Heart left ventricle (tissue), 16 donors: ENCODE results near the gene NEIL1. TPM values are rescaled to one million over a fixed set of nuclear protein-coding genes. Genes with fewer than 3 reads are reported as not detected.
"Not testable (repeated sequence)": the region's sequence is repeated elsewhere in the genome, so short reads cannot be mapped to it uniquely, and the experiment has no call there.

ENCODE experiments used
- ATAC-seq, 4 donors: fragments of 200-7000 bp; cut with Tn5 transposase; one replicate each; pipeline ENCODE4 v1.9.1; 2020 to 2022; ENCODE audit warnings: moderate library complexity in 4 of 4, mild to moderate bottlenecking in 3 of 4, moderate number of reproducible peaks in 1 of 4
- DNase-seq, 5 donors: peaks; one replicate each; pipeline ENCODE4 v3.0.0-alpha.2; 2020
- H3K27ac ChIP-seq, 12 donors: fragments of 200-600 bp; sonication (generic) in 4 of 12; one replicate each; pipeline versions ENCODE4 v1.5.0 to v1.8.0; 2016 to 2022; ENCODE audit warnings: mild to moderate bottlenecking in 2 of 12
- H3K27me3 ChIP-seq, 9 donors: fragments of 200-600 bp; sonication (generic) in 2 of 9; one replicate each; pipeline versions ENCODE4 v1.5.1 to v1.8.0; 2016 to 2022; ENCODE audit warnings: mild to moderate bottlenecking in 3 of 9
- H3K36me3 ChIP-seq, 9 donors: fragments of 200-600 bp; sonication (generic) in 2 of 9; one replicate each; pipeline versions ENCODE4 v1.5.0 to v1.8.0; 2018 to 2022; ENCODE audit warnings: mild to moderate bottlenecking in 2 of 9
- H3K4me1 ChIP-seq, 12 donors: fragments of 200-600 bp; sonication (generic) in 4 of 12; one replicate each; pipeline versions ENCODE4 v1.5.0 to v1.8.0; 2016 to 2022; ENCODE audit warnings: mild to moderate bottlenecking in 3 of 12
- H3K4me3 ChIP-seq, 12 donors: fragments of 200-600 bp; sonication (generic) in 4 of 12; one replicate each; pipeline versions ENCODE4 v1.5.0 to v1.8.0; 2017 to 2022; ENCODE audit warnings: mild to moderate bottlenecking in 9 of 12, moderate library complexity in 4 of 12
- H3K9me3 ChIP-seq, 12 donors: fragments of 200-600 bp; sonication (generic) in 4 of 12; one replicate each; pipeline versions ENCODE4 v1.5.0 to v1.8.0; 2016 to 2022; ENCODE audit warnings: mild to moderate bottlenecking in 1 of 12
- POLR2A ChIP-seq, 2 donors: fragments of 450-650 bp; IDR thresholded peaks; one replicate each; pipeline ENCODE4 v1.6.1; 2017; ENCODE audit warnings: antibody characterized with exemption in 2 of 2, mild to moderate bottlenecking in 2 of 2, moderate library complexity in 2 of 2
- WGBS, 4 donors: extraction: QIAGEN DNeasy Blood & Tissue Kit in 2 of 4; methylation state at CpG; one replicate each; pipeline versions ENCODE4 v1.1.5 to v1.1.7; 2013 to 2018; 5-methylcytosine and 5-hydroxymethylcytosine counted together
- intact Hi-C, 10 donors: fragments of 100-400 bp; cut with DNase I; formaldehyde crosslinking; loops; one replicate each; pipeline versions ENCODE4 v1.11.1 to v1.14.2; 2022
- polyA plus RNA-seq, 2 donors: library from polyadenylated mRNA; stranded (reverse); fragments of 200-250 nt; gene quantifications; one replicate each; pipeline ENCODE4 v1.2.3, GENCODE V29; 2013
- total RNA-seq, 9 donors: library from RNA; depleted of rRNA in 2 of 9; stranded (reverse); fragments of >200 nt in 2 of 9; fragmentation: NEBNext Ultra II Directional in 3 of 9; extraction: Animal tissue kit (Norgen Biotek cat#: 25700) in 3 of 9; gene quantifications; one replicate each; pipeline versions ENCODE4 v1.1.0 to v1.2.4, GENCODE V29; 2016 to 2023
- TF ChIP-seq, protein P1 (sequence below), 12 donors: fragments of 200-600 bp; sonication (generic) in 4 of 12; IDR thresholded peaks; one replicate each; pipeline versions ENCODE4 v1.5.0 to v1.8.0; 2018 to 2022; ENCODE audit warnings: antibody characterized with exemption in 12 of 12, mild to moderate bottlenecking in 5 of 12
- donor health status: ischemic (EF 13 %, LVEDD 7.1; RV severe dilation, severe dysfunction).
- donor health status: healthy with polysubstance abuse.
- donor health status: DM: no; HTN: yes; CAD: no.
- donor health status: DM: no; HTN: no; CAD: no.
- donor health status: ischemic (EF 25% LVEDD 6.9; RV normal size, moderate dysfunction).
- donor health status: ischemic (EF 25% LVEDD 5.7; RV mildly dilated, moderate dysfunction).
- donor health status: healthy.
- donor health status: DM: yes; HTN: yes; CAD: no.
- donor health status: ischemic (EF 35%, LVEDD 5.7; RV mildly dilated, moderate dysfunction).
- donor health status: nonischemic (EF 11% LVEDD 7.7; RV severe dilation, severe dysfunction).
- donor health status: DM: yes; HTN: yes; CAD: no.
- donor health status: PGD.
- donor health status: ischemic (EF 29% LVEDD 5.4; RV normal size, mild dysfunction).
- donor health status: nonischemic (EF 23%, LVEDD 6.1; RV moderate dilation, normal function).

The NEIL1 gene
- total and polyA plus RNA-seq, 11 donors = 3.8 to 15.3 (median 8.1) TPM

GRCh38 chr15:75302318-75302717, 44.5 kb upstream of the NEIL1 start:
- DNase-seq (no peak), ATAC-seq (no peak)
- Histone ChIP-seq H3K9me3 (no peaks in the 10 kb centered on the region), H3K36me3 (no peaks in the 10 kb centered on the region), H3K27me3 (peaks cover 0 to 28% (median 7%) of the 10 kb centered on the region in 9 donors), H3K27ac (no peak overlapping the region), H3K4me3 (no peak overlapping the region), H3K4me1 (no peaks in the 10 kb centered on the region)
- TF ChIP-seq POLR2A (IDR thresholded peaks at IDR 0.05) = no peak
- intact Hi-C loops = loop anchor here in 7 of 10 donors (10.0 kb wide), 3 partner anchors 268 to 1238 kb away; partner anchors contain the start of gene PPCDC (in 4 of the 7)
- 79 to 93% (median 86%) methylated on average over 6 to 9 of the region's 9 CpGs for WGBS, 4 donors

DNA sequence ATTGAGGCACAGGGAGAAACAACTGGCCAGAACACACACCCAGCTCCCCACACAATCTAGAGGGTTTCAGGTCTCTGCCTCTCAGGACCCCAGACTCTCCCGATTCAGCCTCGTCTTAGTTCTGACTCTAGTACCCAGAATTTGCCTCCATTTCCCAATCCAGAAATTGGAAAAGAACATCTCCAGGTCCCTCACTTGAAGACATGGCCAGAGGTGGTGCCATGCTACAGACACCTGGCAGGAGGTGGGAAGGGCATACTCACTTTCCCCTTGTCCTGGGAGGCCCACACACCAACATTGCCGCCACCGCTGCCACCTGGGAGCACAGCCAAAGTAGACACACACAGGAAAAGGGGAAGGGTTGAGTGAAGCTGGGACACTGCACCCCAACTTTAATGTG, 44.1 kb upstream of the NEIL1 start:
- H3K4me3 ChIP-seq, H3K4me1 ChIP-seq, H3K27ac ChIP-seq, H3K9me3 ChIP-seq, H3K36me3 ChIP-seq, DNase-seq, ATAC-seq: not testable (repeated sequence)
- intact Hi-C loops = loop anchor here in 7 of 10 donors (10.0 kb wide), 3 partner anchors 268 to 1238 kb away; partner anchors contain the start of gene PPCDC (in 4 of the 7)
- H3K27me3 ChIP-seq = peaks cover 0 to 30% (median 7%) of the 10 kb centered on the region in 9 donors
- 86 to 90% (median 88%) methylated on average over 4 of the region's 4 CpGs for WGBS, 4 donors

GRCh38 chr15:75306188-75306587, 40.7 kb upstream of the NEIL1 start:
- intact Hi-C loops = loop anchor here in 7 of 10 donors (10.0 kb wide), 3 partner anchors 271 to 1241 kb away; partner anchors contain the start of gene PPCDC (in 4 of the 7)
- no peak for ATAC-seq
- no peak overlapping the region for H3K4me3 ChIP-seq
- H3K27ac ChIP-seq = no peak overlapping the region
- no peaks in the 10 kb centered on the region for H3K4me1 ChIP-seq
- no peaks in the 10 kb centered on the region for H3K36me3 ChIP-seq
- DNase-seq = no peak
- H3K27me3 ChIP-seq = peaks cover 0 to 45% (median 11%) of the 10 kb centered on the region in 9 donors
- H3K9me3 ChIP-seq = no peaks in the 10 kb centered on the region
- no peak for TF ChIP-seq POLR2A (IDR thresholded peaks at IDR 0.05)
- TF ChIP-seq, protein P1, sequence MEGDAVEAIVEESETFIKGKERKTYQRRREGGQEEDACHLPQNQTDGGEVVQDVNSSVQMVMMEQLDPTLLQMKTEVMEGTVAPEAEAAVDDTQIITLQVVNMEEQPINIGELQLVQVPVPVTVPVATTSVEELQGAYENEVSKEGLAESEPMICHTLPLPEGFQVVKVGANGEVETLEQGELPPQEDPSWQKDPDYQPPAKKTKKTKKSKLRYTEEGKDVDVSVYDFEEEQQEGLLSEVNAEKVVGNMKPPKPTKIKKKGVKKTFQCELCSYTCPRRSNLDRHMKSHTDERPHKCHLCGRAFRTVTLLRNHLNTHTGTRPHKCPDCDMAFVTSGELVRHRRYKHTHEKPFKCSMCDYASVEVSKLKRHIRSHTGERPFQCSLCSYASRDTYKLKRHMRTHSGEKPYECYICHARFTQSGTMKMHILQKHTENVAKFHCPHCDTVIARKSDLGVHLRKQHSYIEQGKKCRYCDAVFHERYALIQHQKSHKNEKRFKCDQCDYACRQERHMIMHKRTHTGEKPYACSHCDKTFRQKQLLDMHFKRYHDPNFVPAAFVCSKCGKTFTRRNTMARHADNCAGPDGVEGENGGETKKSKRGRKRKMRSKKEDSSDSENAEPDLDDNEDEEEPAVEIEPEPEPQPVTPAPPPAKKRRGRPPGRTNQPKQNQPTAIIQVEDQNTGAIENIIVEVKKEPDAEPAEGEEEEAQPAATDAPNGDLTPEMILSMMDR (IDR thresholded peaks at IDR 0.05) = no peak
- 64 to 74% (median 66%) methylated on average over 3 of the region's 3 CpGs for WGBS, 4 donors

DNA sequence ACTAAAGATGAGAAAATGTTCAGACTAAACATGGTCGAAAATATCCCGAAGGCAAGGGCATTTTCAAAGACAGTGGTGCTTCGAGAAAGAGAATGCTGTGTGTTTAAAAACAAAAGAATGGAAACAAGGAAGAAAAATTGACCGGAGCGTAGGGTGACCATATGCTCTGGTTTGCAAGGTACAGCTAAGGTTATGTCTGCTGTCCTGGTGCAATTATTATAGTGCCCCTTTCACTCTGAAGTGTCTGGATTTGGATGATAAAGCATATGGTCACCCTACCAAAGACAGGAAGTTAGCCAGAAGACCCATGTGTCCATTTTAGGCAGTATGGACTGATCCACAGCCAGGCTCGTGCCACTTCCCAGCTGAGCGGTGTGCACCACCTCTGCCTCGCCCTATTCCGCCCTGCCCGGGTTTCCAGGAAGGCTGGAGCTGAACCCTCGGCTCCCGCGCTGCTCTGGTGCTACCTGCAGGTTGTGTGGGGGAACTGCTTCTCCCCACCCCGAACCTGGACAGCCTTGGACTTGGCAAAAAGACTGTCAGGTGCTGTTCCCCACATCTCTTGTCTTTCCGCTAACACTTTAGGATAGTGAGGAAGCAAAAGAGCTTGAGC, 39.0 kb upstream of the NEIL1 start:
- no peaks in the 10 kb centered on the region for H3K4me1 ChIP-seq
- H3K9me3 ChIP-seq = no peaks in the 10 kb centered on the region
- peaks cover 0 to 45% (median 11%) of the 10 kb centered on the region in 9 donors for H3K27me3 ChIP-seq
- intact Hi-C loops = loop anchor here in 7 of 10 donors (10.0 kb wide), 3 partner anchors 273 to 1243 kb away; partner anchors contain the start of gene PPCDC (in 4 of the 7)
- DNase-seq = peak in 1 of 5 donors; percentile 36
- WGBS, 4 donors = 33 to 42% (median 34%) methylated on average over 13 to 15 of the region's 15 CpGs
- no peaks in the 10 kb centered on the region for H3K36me3 ChIP-seq
- TF ChIP-seq POLR2A (IDR thresholded peaks at IDR 0.05) = no peak
- TF ChIP-seq, protein P1 (IDR thresholded peaks at IDR 0.05) = peak in 7 of 12 donors; percentile 9 to 33 (median 10)
- ATAC-seq = peak; percentile 20 to 69 (median 56)
- no peak overlapping the region for H3K4me3 ChIP-seq
- no peak overlapping the region for H3K27ac ChIP-seq

DNA sequence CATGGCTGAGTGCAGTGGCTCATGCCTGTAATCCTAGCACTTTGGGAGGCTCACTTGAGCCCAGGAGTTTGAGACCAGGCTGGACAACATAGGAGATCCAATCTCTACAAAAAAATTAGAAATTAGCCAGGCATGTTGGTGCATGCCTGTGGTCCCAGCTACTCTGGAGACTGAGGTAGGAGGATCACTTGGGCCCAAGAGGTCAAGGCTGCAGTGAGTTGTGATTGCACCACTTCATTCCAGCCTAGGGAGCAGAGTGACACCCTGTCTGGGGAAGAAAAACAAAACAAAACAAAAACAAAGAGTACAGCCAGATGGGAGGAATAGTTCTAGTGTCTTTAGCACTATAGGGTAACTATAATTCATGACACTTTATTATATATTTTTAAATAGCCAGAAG, 37.1 kb upstream of the NEIL1 start:
- intact Hi-C loops = loop anchor here in 8 of 10 donors (10.0 kb wide), 5 partner anchors 75 to 1245 kb away; partner anchors contain the start of gene PPCDC (in 4 of the 8)
- TF ChIP-seq, protein P1 (IDR thresholded peaks at IDR 0.05) = no peak
- no peak for TF ChIP-seq POLR2A (IDR thresholded peaks at IDR 0.05)
- no peak for DNase-seq
- Histone ChIP-seq H3K9me3 (no peaks in the 10 kb centered on the region), H3K4me3 (no peak overlapping the region), H3K27ac (no peak overlapping the region), H3K4me1 (no peaks in the 10 kb centered on the region), H3K27me3 (peaks cover 0 to 36% (median 8%) of the 10 kb centered on the region in 9 donors), H3K36me3 (no peaks in the 10 kb centered on the region)
- ATAC-seq = no peak

GRCh38 chr15:75312548-75312947, 34.3 kb upstream of the NEIL1 start:
- intact Hi-C loops = loop anchor here in 3 of 10 donors (10.0 kb wide), 2 partner anchors 78 to 298 kb away; no protein-coding TSS in a partner anchor
- ATAC-seq, H3K4me3 ChIP-seq, DNase-seq, H3K36me3 ChIP-seq, H3K27ac ChIP-seq, H3K9me3 ChIP-seq, H3K4me1 ChIP-seq: not testable (repeated sequence)
- WGBS, 4 donors = 92 to 100% (median 95%) methylated on average over 1 of the region's 1 CpG
- H3K27me3 ChIP-seq = peaks cover 0 to 16% (median 4%) of the 10 kb centered on the region in 9 donors
